A172 (cell line): ENCODE results near the gene DPH1. TPM values are rescaled to one million over a fixed set of nuclear protein-coding genes. Genes with fewer than 3 reads are reported as not detected.

Experiments used
- DNase-seq: peaks from one replicate; pipeline ENCODE4 v3.0.0-alpha.2; 2015; ENCODE audit warnings: low spot score
- total RNA-seq: library from RNA; depleted of rRNA; stranded (reverse); fragments of >200 nt; shearing (Covaris generic); gene quantifications from 2 replicates; pipeline ENCODE4 v1.2.3, GENCODE V29; 2014

Gene DPH1
- total RNA-seq, 1 experiment from 2014 or later = 33.2 TPM

GRCh38 chr17:2049333-2050299 lies 19.7 kb downstream of the DPH1 start:
- DNase-seq = no peak

GRCh38 chr17:2050300-2051060 lies 20.5 kb downstream of the DPH1 start:
- DNase-seq = peak; percentile 53

- no peak for DNase-seq
These were observed 21.3 kb downstream of the DPH1 start for GRCh38 chr17:2051061-2051932.

DNA sequence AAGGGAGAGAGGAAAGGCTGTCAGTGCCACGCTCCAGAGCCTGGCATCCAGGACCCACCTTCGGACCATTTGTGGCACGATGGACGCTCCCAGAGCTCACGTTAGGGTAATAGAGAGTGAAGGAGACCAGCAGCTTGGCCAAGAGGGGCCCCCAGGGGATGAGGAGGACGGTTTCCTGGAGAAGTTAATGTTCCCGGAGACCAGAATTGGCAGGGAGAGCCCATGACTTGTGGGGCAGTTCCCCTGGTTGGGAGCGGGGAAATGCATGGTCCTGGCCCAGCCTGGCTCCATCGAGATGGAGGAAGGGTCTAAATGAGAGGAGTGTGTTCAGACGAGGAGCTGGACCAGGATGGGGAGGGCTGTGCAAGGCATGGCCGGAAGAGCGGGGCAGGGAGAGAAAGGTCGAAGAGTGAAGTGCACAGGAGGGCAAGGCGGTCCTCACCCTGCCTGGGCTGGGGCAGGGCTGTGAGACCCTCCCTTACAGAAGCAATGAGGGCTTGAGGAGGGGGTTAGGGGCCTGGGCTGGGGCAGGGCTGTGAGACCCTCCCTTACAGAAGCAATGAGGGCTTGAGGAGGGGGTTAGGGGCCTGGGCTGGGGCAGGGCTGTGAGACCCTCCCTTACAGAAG lies 22.1 kb downstream of the DPH1 start:
- no peak for DNase-seq

DNA sequence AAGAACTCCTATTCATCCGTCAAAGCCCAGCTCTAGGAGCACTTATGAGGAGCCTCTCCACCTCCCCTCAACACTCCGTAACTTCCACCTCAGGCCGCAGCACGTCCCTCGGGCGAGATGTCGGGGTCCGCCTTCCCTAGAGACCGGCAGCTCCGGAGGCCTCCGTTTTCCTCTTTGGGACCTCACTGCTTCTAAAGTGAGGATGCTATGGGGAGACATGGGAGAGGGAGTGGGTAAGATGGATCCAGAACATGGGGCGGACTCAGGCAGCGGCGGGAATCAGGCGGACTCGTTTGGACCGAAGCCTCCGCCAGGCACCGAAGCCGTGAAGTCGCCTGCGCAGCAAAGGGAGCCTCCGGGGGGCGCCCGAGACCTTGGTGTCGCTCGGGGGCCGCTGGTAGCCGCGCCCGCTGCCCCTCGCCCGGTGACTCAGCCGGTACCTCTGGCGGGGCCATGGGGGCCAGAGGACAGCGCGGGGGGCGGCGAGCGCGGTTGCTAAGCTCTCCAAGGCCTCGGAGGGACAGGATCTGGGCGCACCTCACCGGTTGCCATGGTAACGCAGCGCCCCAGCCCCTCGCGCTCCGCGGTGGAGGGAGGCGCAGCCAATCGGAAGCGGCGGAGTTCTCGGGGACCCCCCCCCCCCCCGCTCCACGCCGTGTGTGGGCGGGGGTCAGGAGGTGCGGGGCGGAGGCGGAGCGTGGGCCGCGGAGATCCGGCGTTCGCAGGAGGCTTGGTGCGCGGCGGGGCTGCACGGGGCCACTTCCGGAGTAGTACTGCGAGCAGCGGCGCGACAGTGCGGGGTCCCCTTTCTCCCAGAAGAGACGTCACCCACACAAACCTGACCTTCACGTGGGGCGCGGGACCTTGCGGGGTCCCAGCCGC lies 23.7 kb downstream of the DPH1 start:
- no peak for DNase-seq

GRCh38 chr17:2054262-2054511 lies 24.2 kb downstream of the DPH1 start:
- DNase-seq = no peak

- DNase-seq = peak; percentile 44
These were observed 24.7 kb downstream of the DPH1 start, which contains the start of gene HIC1 for GRCh38 chr17:2054512-2055291. HIC1 (plus strand) TSS chr17:2055103; CDS start chr17:2056691, 1,588 bp downstream.

DNA sequence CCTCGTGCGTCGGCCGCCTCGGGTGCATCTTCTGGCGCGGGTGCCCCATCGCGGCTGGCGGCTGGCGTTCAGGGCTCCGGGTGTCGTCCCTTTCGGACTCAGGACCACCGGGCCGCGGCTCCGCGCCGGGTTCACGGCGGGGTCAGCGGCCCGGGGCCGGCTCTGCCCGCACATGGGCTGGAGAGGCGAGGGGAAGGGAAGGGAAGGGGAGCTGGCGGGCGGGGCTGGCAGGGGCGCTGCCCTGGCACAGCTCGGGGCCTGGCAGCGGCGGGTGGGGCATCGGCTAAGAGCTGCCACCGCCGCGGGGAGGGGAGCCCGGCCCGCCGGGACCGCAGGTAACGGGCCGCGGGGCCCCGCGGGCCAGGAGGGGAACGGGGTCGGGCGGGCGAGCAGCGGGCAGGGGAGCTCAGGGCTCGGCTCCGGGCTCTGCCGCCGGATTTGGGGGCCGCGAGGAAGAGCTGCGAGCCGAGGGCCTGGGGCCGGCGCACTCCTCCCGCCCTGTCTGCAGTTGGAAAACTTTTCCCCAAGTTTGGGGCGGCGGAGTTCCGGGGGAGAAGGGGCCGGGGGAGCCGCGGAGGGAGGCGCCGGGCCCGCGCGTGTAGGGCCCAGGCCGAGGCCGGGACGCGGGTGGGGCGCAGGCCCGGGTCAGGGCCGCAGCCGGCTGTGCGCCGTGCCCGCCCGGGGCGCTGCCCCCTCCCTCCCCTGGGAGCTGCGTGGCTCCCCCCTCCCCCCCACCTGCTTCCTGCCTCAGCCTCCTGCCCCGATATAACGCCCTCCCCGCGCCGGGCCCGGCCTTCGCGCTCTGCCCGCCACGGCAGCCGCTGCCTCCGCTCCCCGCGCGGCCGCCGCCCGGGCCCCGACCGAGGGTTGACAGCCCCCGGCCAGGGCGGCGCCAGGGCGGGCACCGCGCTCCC lies 25.6 kb downstream of the DPH1 start:
- no peak for DNase-seq

GRCh38 chr17:2056206-2057174 lies 26.5 kb downstream of the DPH1 start:
- DNase-seq = no peak

- DNase-seq = no peak
These were observed 27.3 kb downstream of the DPH1 start for GRCh38 chr17:2057175-2057759.

- DNase-seq = no peak
These were observed 28.0 kb downstream of the DPH1 start for GRCh38 chr17:2057760-2058585.

- no peak for DNase-seq
These were observed 28.9 kb downstream of the DPH1 start for GRCh38 chr17:2058586-2059546.

- no peak for DNase-seq
These were observed 29.8 kb downstream of the DPH1 start for GRCh38 chr17:2059547-2060384.

DNA sequence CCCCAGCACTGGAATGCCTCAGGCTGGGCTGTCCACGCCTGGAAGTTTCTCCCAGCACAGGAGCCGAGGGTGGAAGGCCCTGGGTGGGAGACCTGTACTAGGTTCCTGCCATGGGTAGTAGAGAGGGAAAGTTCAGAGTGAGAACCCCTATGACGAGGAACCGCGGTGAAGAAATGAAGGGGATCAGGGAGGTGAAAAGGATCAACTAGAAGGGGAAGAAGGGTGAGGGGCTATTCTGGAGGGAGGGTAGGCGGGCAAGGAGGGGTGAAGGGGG lies 30.4 kb downstream of the DPH1 start:
- DNase-seq = no peak
